ENCODE results near the gene MT1X. TPM values are rescaled to one million over a fixed set of nuclear protein-coding genes. Genes with fewer than 3 reads are reported as not detected.

MT1X gene
- total and polyA plus RNA-seq, 2 of the 13 experiments (the other 11 are each of a cell fraction or from before 2014, with no cell fraction given): 19.7 to 288 TPM

- TF ChIP-seq KDM5A (IDR thresholded peaks at IDR 0.05; ENCODE audit: borderline replicate concordance, low read length) (peak; percentile 27; the same call in 1 of the 2 replicates), MBD4 (IDR thresholded peaks at IDR 0.05; ENCODE audit: borderline replicate concordance, low read length) (no peak), CC2D1A (CRISPR knock-in tag; IDR thresholded peaks at IDR 0.05) (peak; percentile 88; the same call in 1 of the 2 replicates), SP1 (IDR thresholded peaks at IDR 0.05) (no peak), SP1 (CRISPR knock-in tag; IDR thresholded peaks at IDR 0.05) (peak; percentile 82), ZNF235 (CRISPR knock-in tag; IDR thresholded peaks at IDR 0.05; ENCODE audit: borderline replicate concordance) (peak; percentile 75; the same call in 1 of the 2 replicates), HMGXB3 (CRISPR knock-in tag; IDR thresholded peaks at IDR 0.05; ENCODE audit: borderline replicate concordance) (no peak), THAP7 (CRISPR knock-in tag; IDR thresholded peaks at IDR 0.05) (peak; percentile 90; the same call in 1 of the 2 replicates), ZNF143 (CRISPR knock-in tag; IDR thresholded peaks at IDR 0.05) (peak; percentile 63), SSRP1 (CRISPR knock-in tag; IDR thresholded peaks at IDR 0.05) (no peak), HOXD1 (CRISPR knock-in tag; IDR thresholded peaks at IDR 0.05) (peak; percentile 58; the same call in 1 of the 2 replicates), ATF5 (CRISPR knock-in tag; IDR thresholded peaks at IDR 0.05; ENCODE audit: low read depth) (no peak), CSRNP1 (CRISPR knock-in tag; IDR thresholded peaks at IDR 0.05) (peak; percentile 79; the same call in 1 of the 2 replicates), KAT2B (IDR thresholded peaks at IDR 0.05; ENCODE audit: borderline replicate concordance, low read depth, low read length) (no peak), FOSL2 (CRISPR knock-in tag; IDR thresholded peaks at IDR 0.05) (0 out of 2 replicates have a peak, but pooled peaks have one; percentile 10), FOXO1 (CRISPR knock-in tag; IDR thresholded peaks at IDR 0.05) (no peak), PREB (CRISPR knock-in tag; IDR thresholded peaks at IDR 0.05) (no peak), SKI (IDR thresholded peaks at IDR 0.05; ENCODE audit: partially characterized antibody) (no peak), CENPT (CRISPR knock-in tag; IDR thresholded peaks at IDR 0.05; ENCODE audit: low read depth) (peak; percentile 88), ZNF552 (CRISPR knock-in tag; IDR thresholded peaks at IDR 0.05; ENCODE audit: borderline replicate concordance) (0 out of 2 replicates have a peak, but pooled peaks have one; percentile 43), SRSF9 (IDR thresholded peaks at IDR 0.05; ENCODE audit: borderline replicate concordance, insufficient read depth, low read depth, low read length, poor library complexity, severe bottlenecking) (no peak)
These were observed at the start of gene MT1X (continued) for GRCh38 chr16:56681939-56682702.

Measured in HepG2 (cell line).